Effector CD8-positive, alpha-beta T cell (primary cell): Measurements from ENCODE around the gene MKRN2OS.
"Not testable (repeated sequence)": the region's sequence is repeated elsewhere in the genome, so short reads cannot be mapped to it uniquely, and the experiment has no call there.

Experiments used
- DNase-seq: peaks from one replicate; lab custom pipeline; 2025; lab: John Stamatoyannopoulos, UW

MKRN2OS gene

GRCh38 chr3:12561397-12561796, 16.1 kb upstream of the MKRN2OS start:
- DNase-seq = no peak

GRCh38 chr3:12560505-12561190, 15.3 kb upstream of the MKRN2OS start:
- no peak for DNase-seq

GRCh38 chr3:12559520-12559919, 14.2 kb upstream of the MKRN2OS start:
- no peak for DNase-seq

- DNase-seq = no peak
These were observed 13.4 kb upstream of the MKRN2OS start for GRCh38 chr3:12558706-12559105.

GRCh38 chr3:12557473-12558100, 12.3 kb upstream of the MKRN2OS start:
- no peak for DNase-seq

GRCh38 chr3:12556690-12557472, 11.6 kb upstream of the MKRN2OS start, which contains the start of gene MKRN2:
TSS of gene MKRN2 (plus strand) at chr3:12557087. CDS start at chr3:12557151, 64 bp downstream.
- DNase-seq = peak; percentile 76

GRCh38 chr3:12556314-12556689, 11.0 kb upstream of the MKRN2OS start:
- no peak for DNase-seq

GRCh38 chr3:12553921-12554391, 8.7 kb upstream of the MKRN2OS start:
- no peak for DNase-seq

- no peak for DNase-seq
These were observed 4.9 kb upstream of the MKRN2OS start for GRCh38 chr3:12549971-12550760.

GRCh38 chr3:12544652-12545472, 437 bp downstream of the MKRN2OS start:
- DNase-seq = no peak

- not testable (repeated sequence) for DNase-seq
These were observed 1.8 kb downstream of the MKRN2OS start for GRCh38 chr3:12543497-12543896.

- no peak for DNase-seq
These were observed 3.7 kb downstream of the MKRN2OS start for GRCh38 chr3:12541625-12542024.

- no peak for DNase-seq
These were observed 8.9 kb downstream of the MKRN2OS start for GRCh38 chr3:12536423-12536822.

GRCh38 chr3:12532182-12532581, 13.1 kb downstream of the MKRN2OS start:
- no peak for DNase-seq

GRCh38 chr3:12527757-12528143, 17.5 kb downstream of the MKRN2OS start:
- DNase-seq = no peak

- no peak for DNase-seq
These were observed 22.6 kb downstream of the MKRN2OS start for GRCh38 chr3:12522721-12523120.

GRCh38 chr3:12521010-12521409, 24.3 kb downstream of the MKRN2OS start:
- no peak for DNase-seq

- no peak for DNase-seq
These were observed 26.9 kb downstream of the MKRN2OS start for GRCh38 chr3:12518261-12519028.

- no peak for DNase-seq
These were observed 28.4 kb downstream of the MKRN2OS start for GRCh38 chr3:12516873-12517272.

GRCh38 chr3:12515631-12516030, 29.7 kb downstream of the MKRN2OS start:
- DNase-seq = no peak
